ENCODE results near the gene GHITM. TPM values are rescaled to one million over a fixed set of nuclear protein-coding genes. Genes with fewer than 3 reads are reported as not detected.

The GHITM gene
- total RNA-seq, 1 donor from 2014 or later = 111 TPM

Other genes with a start within 250 kb of the GHITM start
- gene GPR15LG, start 34.3 kb downstream of the GHITM start, total RNA-seq = not detected
- 4.2 TPM for gene CDHR1, start 55.0 kb downstream of the GHITM start, total RNA-seq
- not detected for gene LRIT2, start 86.0 kb downstream of the GHITM start, total RNA-seq
- gene LRIT1, start 102.0 kb downstream of the GHITM start, total RNA-seq = not detected
- 0.49 TPM for gene RGR, start 105.5 kb downstream of the GHITM start, total RNA-seq
- 70.6 TPM for gene CCSER2, start 189.1 kb downstream of the GHITM start, total RNA-seq

Measured in temporal lobe (tissue), 1 donor.